ENCODE data around the gene CCDC88A.

Gene CCDC88A

GRCh38 chr2:55428258-55428657 is 8.6 kb upstream of the CCDC88A start:
- TF ChIP-seq CTCF (IDR thresholded peaks at IDR 0.05; ENCODE audit: low read depth, low read length): no peak
- no peak for TF ChIP-seq POLR2A (IDR thresholded peaks at IDR 0.05; ENCODE audit: extremely low read depth, insufficient read length)
- no peak for TF ChIP-seq MYC (IDR thresholded peaks at IDR 0.05; ENCODE audit: low read depth, low read length)
- TF ChIP-seq MAX (IDR thresholded peaks at IDR 0.05; ENCODE audit: low read depth, low read length): no peak

DNA sequence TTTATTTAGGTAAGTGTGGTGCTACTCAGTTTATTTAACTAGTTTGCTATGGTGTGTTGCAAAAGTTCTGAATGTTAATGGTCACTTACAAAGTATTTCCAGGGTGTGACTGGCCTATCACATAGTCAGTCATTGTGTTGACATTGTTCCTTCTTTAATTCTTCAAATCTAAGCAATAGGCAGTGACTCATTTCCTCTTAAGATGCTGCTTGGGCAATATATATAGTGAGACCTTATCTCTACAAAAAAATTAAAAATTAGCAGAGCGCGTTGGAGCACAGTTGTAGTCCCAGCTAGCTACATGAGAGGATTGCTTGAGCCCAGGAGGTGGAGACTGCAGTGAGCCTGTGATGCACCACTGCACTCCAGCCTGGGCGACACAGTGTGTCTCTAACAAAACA is 5.8 kb upstream of the CCDC88A start:
- DNase-seq (ENCODE audit: low read depth): peak; percentile 85
- H3K4me3 ChIP-seq (ENCODE audit: low read depth, low read length): no peak overlapping the region

More at GRCh38 chr2:55428258-55428657, 8.6 kb upstream of the CCDC88A start:
- DNase-seq (ENCODE audit: low read depth): no peak
- H3K4me3 ChIP-seq (ENCODE audit: low read depth, low read length): no peak overlapping the region

GRCh38 chr2:55422876-55423665 is 3.4 kb upstream of the CCDC88A start:
- TF ChIP-seq MYC (IDR thresholded peaks at IDR 0.05; ENCODE audit: low read depth, low read length) (no peak), CTCF (IDR thresholded peaks at IDR 0.05; ENCODE audit: low read depth, low read length) (no peak), MAX (IDR thresholded peaks at IDR 0.05; ENCODE audit: low read depth, low read length) (no peak), POLR2A (IDR thresholded peaks at IDR 0.05; ENCODE audit: extremely low read depth, insufficient read length) (no peak)
- DNase-seq (ENCODE audit: low read depth): no peak
- no peak overlapping the region for H3K4me3 ChIP-seq (ENCODE audit: low read depth, low read length)

More for the DNA sequence above, 5.8 kb upstream of the CCDC88A start:
- no peak for TF ChIP-seq POLR2A (IDR thresholded peaks at IDR 0.05; ENCODE audit: extremely low read depth, insufficient read length)
- TF ChIP-seq MYC (IDR thresholded peaks at IDR 0.05; ENCODE audit: low read depth, low read length): 0 out of 2 replicates have a peak, but pooled peaks have one; percentile 26

GRCh38 chr2:55421326-55421725 is 1.7 kb upstream of the CCDC88A start:
- H3K4me3 ChIP-seq (ENCODE audit: low read depth, low read length): no peak overlapping the region
- TF ChIP-seq POLR2A (IDR thresholded peaks at IDR 0.05; ENCODE audit: extremely low read depth, insufficient read length) (no peak), MAX (IDR thresholded peaks at IDR 0.05; ENCODE audit: low read depth, low read length) (no peak), MYC (IDR thresholded peaks at IDR 0.05; ENCODE audit: low read depth, low read length) (no peak), CTCF (IDR thresholded peaks at IDR 0.05; ENCODE audit: low read depth, low read length) (no peak)

GRCh38 chr2:55420871-55421270 is 1.2 kb upstream of the CCDC88A start:
- DNase-seq (ENCODE audit: low read depth): no peak
- TF ChIP-seq POLR2A (IDR thresholded peaks at IDR 0.05; ENCODE audit: extremely low read depth, insufficient read length) (no peak), MAX (IDR thresholded peaks at IDR 0.05; ENCODE audit: low read depth, low read length) (no peak), CTCF (IDR thresholded peaks at IDR 0.05; ENCODE audit: low read depth, low read length) (no peak), MYC (IDR thresholded peaks at IDR 0.05; ENCODE audit: low read depth, low read length) (no peak)
- peak overlapping the region; percentile 89 for H3K4me3 ChIP-seq (ENCODE audit: low read depth, low read length)

More at GRCh38 chr2:55421326-55421725, 1.7 kb upstream of the CCDC88A start:
- no peak for DNase-seq (ENCODE audit: low read depth)

- no peak for DNase-seq (ENCODE audit: low read depth)
- TF ChIP-seq POLR2A (IDR thresholded peaks at IDR 0.05; ENCODE audit: extremely low read depth, insufficient read length) (no peak), MAX (IDR thresholded peaks at IDR 0.05; ENCODE audit: low read depth, low read length) (no peak)
- peak overlapping the region; percentile 89 for H3K4me3 ChIP-seq (ENCODE audit: low read depth, low read length)
These were observed 726 bp upstream of the CCDC88A start for GRCh38 chr2:55420439-55420725.
